GM10266 (cell line): ENCODE measurements around the gene CSHL1.
A peak's percentile ranks its signal among the peaks of the same experiment; 100 is the strongest.
"Not testable (repeated sequence)": the region's sequence is repeated elsewhere in the genome, so short reads cannot be mapped to it uniquely, and the experiment has no call there.

Experiments
- DNase-seq: peaks from one replicate; pipeline ENCODE4 v3.0.0; 2012; ENCODE audit errors: extremely low spot score
- TF ChIP-seq, protein P1 (sequence below): IDR thresholded peaks from 2 replicates; pipeline ENCODE4 v1.5.1; 2012; ENCODE audit warnings: mild to moderate bottlenecking, low read depth; ENCODE audit not compliant: control insufficient read depth, insufficient read depth; ENCODE audit errors: missing control alignments

CSHL1 gene

DNA sequence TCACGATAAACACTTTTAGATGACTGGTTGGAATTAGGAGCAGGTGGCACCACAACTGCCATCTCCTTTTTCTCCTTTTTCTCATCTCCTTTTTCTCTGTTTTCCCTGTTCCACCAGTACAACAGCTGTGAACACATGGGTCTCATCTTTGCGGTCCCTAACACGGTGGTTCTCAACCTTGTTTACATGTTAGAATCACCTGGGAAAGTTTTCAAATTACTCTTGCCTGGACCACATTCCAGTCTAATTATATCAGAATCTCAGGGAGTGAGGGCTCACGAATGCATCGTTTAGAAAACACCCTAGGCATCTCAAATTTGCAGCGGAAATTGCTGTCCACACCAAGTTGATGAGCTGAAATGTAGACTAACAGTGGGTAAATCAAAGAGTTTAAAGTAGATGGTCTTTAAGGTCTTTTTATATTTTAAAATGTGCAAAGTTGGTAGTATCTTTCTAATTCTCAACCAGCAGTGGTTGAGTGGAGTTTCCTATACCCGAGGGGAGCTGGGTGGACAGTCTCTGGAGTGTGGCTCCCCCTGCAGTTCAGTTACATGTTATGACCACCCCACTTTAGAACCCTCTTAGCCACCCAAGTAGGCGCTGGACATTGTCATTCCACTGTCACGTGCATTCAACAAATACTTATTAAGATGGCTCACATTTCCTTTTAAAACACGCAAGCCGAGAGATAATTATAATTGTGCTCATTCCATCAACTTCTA is 18.6 kb downstream of the CSHL1 start:
- not testable (repeated sequence) for DNase-seq

DNA sequence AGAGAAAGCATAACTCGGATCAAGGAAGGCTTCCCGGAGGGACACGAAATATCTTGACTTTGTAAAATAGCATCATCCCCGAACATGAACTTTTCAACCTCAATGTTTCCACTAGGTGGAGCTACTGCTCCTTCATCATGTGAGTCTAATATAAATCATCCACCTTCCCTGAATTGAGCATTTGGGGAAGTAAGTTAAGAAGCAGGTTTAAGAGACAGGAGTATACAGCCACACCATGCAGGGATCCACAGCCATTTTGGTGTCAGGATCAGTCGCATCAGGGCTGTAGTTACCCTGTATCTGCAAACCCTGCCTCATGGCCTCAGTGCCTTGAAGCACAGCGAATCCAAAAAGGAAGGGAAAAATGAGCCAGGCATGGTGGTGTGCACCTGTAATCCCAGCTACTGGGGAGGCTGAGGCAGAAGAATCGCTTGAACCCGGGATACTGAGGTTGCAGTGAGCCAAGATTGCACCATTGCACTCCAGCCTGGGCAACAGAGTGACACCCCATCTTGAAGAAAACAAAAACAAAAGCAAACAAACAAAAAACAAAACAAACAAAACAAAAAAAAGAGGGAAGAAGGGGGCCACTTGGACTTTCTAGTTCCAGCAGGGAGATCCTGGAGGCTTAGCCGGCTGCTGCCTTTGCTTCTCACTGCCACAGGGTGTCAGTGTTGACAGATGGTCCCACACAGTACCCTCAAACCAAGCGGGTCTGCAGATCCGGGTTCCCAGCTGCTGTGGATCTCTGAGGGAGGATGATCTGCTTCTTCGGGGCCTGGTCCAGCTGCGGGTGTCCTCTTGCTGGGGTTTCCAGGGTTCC is 21.8 kb downstream of the CSHL1 start:
- DNase-seq: not testable (repeated sequence)
- TF ChIP-seq, protein P1, sequence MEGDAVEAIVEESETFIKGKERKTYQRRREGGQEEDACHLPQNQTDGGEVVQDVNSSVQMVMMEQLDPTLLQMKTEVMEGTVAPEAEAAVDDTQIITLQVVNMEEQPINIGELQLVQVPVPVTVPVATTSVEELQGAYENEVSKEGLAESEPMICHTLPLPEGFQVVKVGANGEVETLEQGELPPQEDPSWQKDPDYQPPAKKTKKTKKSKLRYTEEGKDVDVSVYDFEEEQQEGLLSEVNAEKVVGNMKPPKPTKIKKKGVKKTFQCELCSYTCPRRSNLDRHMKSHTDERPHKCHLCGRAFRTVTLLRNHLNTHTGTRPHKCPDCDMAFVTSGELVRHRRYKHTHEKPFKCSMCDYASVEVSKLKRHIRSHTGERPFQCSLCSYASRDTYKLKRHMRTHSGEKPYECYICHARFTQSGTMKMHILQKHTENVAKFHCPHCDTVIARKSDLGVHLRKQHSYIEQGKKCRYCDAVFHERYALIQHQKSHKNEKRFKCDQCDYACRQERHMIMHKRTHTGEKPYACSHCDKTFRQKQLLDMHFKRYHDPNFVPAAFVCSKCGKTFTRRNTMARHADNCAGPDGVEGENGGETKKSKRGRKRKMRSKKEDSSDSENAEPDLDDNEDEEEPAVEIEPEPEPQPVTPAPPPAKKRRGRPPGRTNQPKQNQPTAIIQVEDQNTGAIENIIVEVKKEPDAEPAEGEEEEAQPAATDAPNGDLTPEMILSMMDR: peak; percentile 54

DNA sequence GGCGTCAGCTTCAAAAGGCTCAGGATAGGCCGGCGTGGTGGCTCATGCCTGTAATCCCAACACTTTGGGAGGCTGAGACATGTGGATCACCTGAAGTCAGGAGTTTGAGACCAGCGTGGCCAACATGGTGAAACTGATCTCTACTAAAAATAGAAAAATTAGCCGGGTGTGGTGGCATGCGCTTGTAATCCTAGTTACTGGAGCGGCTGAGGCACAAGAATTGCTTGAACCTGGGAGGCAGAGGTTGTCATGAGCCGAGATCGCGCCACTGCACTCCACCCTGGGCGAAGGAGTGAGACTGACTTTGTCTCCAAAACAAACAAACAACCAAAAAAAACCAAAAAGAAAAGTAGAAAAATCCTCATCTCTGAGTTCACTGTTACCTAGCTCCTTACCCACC is 25.9 kb downstream of the CSHL1 start:
- not testable (repeated sequence) for DNase-seq

DNA sequence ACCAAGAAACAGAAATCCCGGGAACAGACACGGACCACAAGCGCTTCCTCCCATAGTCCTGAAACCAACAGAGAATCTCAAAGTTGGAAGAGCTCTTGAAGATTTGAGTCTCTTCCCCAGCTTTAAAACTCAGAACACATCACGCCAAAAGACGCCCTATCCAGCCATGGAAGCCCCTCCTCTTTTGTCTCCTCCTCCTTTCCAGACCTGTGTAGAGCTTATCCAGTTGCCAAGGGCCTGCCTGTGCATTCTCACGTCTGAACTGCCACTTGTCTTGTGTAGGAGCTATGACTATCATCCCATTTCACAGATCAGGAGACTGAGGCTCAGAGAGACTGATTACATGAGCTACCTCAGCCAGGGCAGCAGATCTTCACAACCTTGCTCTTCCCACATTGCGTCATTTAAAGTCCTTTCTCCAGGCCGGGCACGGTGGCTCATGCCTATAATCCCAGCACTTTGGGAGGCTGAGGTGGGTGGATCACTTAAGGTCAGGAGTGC is 28.4 kb downstream of the CSHL1 start:
- not testable (repeated sequence) for DNase-seq

DNA sequence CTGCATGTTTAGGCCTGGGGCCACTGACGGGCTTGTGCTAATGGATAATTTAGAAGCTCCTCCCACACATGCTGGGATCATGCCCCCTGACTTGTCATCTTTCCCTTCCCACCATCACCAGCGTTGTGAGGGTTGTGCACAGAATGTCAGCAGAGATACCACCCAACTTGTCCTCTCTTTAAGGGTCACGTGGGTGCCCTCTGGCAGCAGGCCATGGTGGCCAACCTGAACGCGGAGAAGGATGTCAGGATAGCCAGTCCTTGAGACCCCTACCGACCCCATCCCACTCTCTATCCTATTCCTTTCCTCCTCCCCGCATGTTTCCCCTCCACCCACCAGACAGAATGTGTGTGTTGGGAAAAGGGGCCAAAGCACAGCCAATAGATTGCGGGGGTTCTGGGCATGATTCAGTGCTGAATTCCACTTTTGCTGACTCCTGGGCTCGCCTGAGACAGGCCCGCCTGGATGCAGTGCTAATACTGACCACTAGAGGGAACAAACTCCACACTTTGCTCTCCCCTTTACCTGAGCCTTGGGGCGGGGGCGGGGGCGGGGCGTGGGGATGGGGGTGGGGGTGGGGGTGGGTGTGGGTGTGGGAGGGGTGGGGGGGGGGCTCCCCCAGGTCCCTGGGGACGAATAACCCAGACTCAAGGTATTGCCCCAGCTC is 29.0 kb downstream of the CSHL1 start, which contains the start of gene GH2:
Gene GH2, minus strand, starts transcription at position 10 of the 667 bp plus-strand sequence. CDS start 143 bp downstream, outside the sequence.
- DNase-seq: peak; percentile 78
- TF ChIP-seq, protein P1: peak; percentile 70

DNA sequence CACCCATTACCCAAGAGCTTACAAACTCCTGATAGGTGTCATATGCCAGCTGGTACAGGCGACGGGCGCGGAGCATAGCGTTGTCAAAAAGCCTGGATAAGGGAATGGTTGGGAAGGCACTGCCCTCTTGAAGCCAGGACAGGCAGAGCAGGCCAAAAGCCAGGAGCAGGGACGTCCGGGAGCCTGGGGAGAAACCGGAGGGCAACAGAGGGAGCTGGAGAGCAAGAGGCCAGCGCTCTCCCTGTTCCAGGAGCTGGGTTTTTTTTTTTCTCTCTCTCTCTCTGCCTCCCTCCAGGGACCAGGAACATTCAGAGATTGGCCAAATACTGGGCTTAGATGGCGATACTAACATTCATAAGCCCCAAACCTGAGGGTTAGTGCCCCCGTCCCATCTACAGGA is 29.7 kb downstream of the CSHL1 start:
- DNase-seq: not testable (repeated sequence)

DNA sequence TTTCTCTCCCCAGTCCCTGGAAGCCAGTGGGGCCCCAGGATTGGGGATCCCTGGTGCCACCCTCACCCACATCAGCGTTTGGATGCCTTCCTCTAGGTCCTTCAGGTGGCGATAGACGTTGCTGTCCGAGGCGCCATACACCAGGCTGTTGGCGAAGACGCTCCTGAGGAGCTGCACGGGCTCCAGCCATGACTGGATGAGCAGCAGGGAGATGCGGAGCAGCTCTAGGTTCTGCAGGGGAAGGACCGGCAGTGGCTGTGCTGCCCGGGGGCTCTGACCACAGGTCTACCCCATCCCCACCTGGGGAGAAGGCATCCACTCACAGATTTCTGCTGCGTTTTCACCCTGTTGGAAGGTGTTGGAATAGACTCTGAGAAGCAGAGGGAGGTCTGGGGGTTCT is 30.4 kb downstream of the CSHL1 start:
- TF ChIP-seq, protein P1: no peak
- DNase-seq: no peak

DNA sequence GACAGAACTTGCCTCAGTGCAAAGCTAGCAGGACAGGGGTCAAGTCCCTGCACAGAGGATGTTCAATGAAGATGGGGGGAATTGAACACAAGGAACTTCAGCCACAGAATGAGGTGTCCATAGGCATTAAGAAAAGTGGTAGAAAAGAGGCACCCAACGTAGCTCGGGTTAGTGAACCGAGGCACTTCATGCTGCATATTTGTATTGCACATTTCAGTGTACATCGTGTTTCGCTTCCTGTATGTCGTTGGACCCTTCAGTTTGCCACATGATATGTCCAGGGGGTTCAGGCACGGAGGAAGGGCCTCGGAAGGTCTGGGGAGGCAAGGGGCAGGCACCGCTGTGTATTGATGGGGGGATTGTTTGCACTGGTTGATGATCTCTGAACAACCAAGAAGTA is 32.6 kb downstream of the CSHL1 start:
- DNase-seq: not testable (repeated sequence)

DNA sequence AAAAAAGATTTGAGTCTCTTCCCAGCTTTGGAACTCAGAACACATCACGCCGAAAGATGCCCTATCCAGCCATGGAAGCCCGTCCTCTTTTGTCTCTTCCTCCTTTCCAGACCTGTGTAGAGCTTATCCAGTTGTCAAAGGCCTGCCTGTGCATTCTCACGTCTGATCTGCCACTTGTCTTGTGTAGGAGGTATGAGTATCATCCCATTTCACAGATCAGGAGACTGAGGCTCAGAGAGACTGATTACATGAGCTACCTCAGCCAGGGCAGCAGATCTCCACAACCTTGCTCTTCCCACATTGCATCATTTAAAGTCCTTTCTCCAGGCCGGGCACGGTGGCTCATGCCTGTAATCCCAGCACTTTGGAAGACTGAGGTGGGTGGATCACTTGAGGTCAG is 36.4 kb downstream of the CSHL1 start:
- DNase-seq: not testable (repeated sequence)

DNA sequence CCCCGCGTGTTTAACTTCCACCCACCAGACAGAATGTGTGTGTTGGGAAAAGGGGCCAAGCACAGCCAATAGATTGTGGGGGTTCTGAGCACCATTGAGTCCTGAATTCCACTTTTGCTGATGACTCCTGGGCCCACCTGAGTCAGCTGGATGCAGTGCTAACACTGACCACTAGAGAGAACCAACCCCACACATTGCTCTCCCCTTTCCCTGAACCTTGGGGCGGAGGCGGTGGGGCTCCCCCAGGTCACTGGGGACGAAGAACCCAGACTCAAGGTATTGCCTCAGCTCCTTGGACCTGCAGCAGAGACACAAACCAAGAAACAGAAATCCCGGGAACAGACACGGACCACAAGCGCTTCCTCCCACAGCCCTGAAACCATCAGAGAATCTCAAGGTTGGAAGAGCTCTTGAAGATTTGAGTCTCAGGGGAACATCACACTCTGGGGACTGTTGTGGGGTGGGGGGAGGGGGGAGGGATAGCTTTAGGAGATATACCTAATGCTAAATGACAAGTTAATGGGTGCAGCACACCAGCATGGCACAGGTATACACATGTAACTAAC is 36.9 kb downstream of the CSHL1 start:
- not testable (repeated sequence) for DNase-seq

DNA sequence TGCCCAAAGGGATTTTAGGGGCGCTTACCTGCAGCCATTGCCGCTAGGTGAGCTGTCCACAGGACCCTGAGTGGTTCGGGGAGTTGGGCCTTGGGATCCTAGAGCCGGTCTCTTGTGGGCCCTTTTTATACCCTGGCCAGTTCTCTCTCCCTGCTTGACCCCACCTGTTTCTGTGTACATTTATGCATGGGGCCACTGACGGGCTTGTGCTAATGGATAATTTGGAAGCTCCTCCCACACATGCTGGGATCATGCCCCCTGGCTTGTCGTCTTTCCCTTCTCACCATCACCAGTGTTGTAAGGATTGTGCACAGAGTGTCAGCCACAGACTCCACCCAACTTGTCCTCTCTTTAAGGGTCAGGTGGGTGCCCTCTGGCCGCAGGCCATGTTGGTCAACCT is 37.5 kb downstream of the CSHL1 start, which contains the start of gene CSH2:
Gene CSH2, minus strand, starts transcription at position 101 of the 400 bp plus-strand sequence. Its CDS starts 63 bp downstream, at position 38.
- DNase-seq: not testable (repeated sequence)

DNA sequence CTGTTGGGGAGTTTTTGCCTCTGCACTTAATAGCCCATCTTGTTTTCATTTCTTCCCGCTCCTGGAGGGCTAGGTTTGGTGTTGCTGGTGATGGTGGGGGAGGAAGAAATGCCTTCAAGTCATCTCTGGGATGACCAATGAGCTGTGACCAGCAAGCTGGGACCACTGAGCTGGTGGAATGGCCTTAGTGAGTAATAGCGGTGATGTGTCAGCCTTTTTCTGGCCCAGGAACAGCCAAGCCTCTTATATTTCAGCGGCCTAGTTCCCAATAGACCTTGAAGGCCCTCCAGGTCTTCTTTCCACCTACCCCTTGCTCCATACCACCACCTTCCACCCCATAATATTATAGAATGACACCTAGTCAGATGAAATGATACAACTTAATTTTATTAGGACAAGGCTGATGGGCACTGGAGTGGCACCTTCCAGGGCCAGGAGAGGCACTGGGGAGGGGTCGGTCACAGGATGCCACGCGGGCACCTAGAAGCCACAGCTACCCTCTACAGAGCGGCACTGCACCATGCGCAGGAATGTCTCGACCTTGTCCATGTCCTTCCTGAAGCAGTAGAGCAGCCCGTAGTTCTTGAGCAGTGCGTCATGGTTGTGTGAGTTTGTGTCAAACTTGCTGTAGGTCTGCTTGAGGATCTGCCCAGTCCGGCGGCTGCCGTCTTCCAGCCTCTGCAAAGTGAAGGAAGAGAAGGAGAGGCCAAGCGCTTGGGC is 39.3 kb downstream of the CSHL1 start:
- not testable (repeated sequence) for DNase-seq

DNA sequence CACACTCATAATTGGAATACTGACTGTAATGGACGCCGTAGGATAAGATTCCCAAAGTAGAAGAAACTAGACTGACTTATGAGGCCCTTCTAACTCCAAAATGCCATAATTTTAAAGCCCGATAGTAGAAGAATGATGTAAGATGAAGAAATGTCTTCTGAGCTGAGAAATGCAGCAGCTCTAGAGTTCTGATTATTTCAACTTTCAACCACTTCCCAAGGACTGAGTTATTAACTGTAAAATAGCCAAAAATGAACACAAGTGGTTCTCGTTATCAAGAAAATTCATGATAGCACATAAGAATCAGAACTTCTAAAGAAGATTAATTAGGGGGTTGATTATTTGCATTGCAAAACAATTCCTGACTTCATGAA is 40.8 kb downstream of the CSHL1 start:
- DNase-seq: not testable (repeated sequence)

DNA sequence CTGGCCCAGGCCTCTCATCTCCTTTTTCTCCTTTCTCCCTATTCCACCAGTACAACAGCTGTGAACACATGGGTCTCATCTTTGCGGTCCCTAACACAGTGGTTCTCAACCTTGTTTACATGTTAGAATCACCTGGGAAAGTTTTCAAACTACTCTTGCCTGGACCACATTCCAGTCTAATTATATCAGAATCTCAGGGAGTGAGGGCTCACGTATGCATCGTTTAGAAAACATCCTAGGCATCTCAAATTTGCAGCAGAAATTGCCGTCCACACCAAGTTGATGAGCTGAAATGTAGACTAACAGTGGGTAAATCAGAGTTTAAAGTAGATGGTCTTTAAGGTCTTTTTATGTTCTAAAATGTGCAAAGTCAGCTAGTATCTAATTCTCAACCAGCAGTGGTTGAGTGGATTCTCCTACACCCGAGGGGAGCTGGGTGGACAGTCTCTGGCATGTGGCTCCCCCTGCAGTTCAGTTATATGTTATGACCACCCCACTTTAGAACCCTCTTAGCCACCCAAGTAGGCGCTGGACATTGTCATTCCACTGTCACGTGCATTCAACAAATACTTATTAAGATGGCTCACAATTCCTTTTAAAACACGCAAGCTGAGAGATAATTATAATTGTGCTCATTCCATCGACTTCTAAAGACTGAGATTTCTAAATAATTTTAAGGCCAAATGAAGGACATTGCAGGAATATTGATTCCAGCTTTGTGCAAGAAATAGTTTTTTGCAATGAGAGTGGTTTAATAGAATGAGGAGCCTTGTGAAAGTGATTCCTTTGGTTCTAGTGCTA is 41.4 kb downstream of the CSHL1 start:
- DNase-seq: not testable (repeated sequence)
